HEK293T (cell line): ENCODE data around the gene BFSP2.

Experiments used
- CTCF ChIA-PET: fragments of 350-600 bp; formaldehyde crosslinking; extraction: SDS; loops from one replicate; lab custom pipeline; 2021; ENCODE audit warnings: antibody characterized with exemption, inconsistent platforms; lab: Yijun Ruan, JAX
- POLR2A ChIA-PET: fragments of 350-600 bp; formaldehyde crosslinking; extraction: SDS; loops from one replicate; lab custom pipeline; 2020; ENCODE audit warnings: antibody characterized with exemption, inconsistent platforms; lab: Yijun Ruan, JAX
- DNase-seq: peaks from one replicate; pipeline ENCODE4 v3.0.0; 2012; ENCODE audit warnings: mixed read lengths; ENCODE audit errors: extremely low spot score
- ARNT ChIP-seq: fragments of 450-650 bp; IDR thresholded peaks from 2 replicates; pipeline ENCODE4 v1.6.1; 2017; ENCODE audit warnings: mild to moderate bottlenecking
- BHLHE40 ChIP-seq: fragments of 450-650 bp; IDR thresholded peaks from 2 replicates; pipeline ENCODE4 v1.6.1; 2016; ENCODE audit warnings: mild to moderate bottlenecking, moderate library complexity, borderline replicate concordance
- CTBP1 ChIP-seq: fragments of 450-650 bp; IDR thresholded peaks from 2 replicates; pipeline ENCODE4 v1.6.1; 2016; ENCODE audit warnings: borderline replicate concordance
- ELF4 ChIP-seq: fragments of 450-650 bp; IDR thresholded peaks from 2 replicates; pipeline ENCODE4 v1.6.1; 2017; ENCODE audit warnings: antibody characterized with exemption
- FOXA1 ChIP-seq: fragments of 450-650 bp; IDR thresholded peaks from 2 replicates; pipeline ENCODE4 v1.6.1; 2016; ENCODE audit warnings: mild to moderate bottlenecking
- FOXK2 ChIP-seq: fragments of 450-650 bp; IDR thresholded peaks from 2 replicates; pipeline ENCODE4 v1.6.1; 2016; ENCODE audit warnings: mild to moderate bottlenecking
- FOXM1 ChIP-seq: fragments of 450-650 bp; IDR thresholded peaks from 2 replicates; pipeline ENCODE4 v1.6.1; 2017; ENCODE audit warnings: mild to moderate bottlenecking, borderline replicate concordance
- HDGF ChIP-seq: fragments of 450-650 bp; IDR thresholded peaks from 2 replicates; pipeline ENCODE4 v1.6.1; 2017; ENCODE audit warnings: antibody characterized with exemption, borderline replicate concordance
- L3MBTL2 ChIP-seq: fragments of 450-650 bp; conservative IDR thresholded peaks from 2 replicates; pipeline ENCODE4 v1.6.1; 2016; ENCODE audit warnings: mild to moderate bottlenecking
- LEF1 ChIP-seq: fragments of 450-650 bp; IDR thresholded peaks from 2 replicates; pipeline ENCODE4 v1.6.1; 2017; ENCODE audit warnings: mild to moderate bottlenecking, borderline replicate concordance
- NFRKB ChIP-seq: fragments of 450-650 bp; IDR thresholded peaks from 2 replicates; pipeline ENCODE4 v1.6.1; 2016; ENCODE audit warnings: mild to moderate bottlenecking, moderate library complexity
- SP1 ChIP-seq: fragments of 450-650 bp; IDR thresholded peaks from 2 replicates; pipeline ENCODE4 v1.6.1; 2017
- SUZ12 ChIP-seq: fragments of 450-650 bp; IDR thresholded peaks from 2 replicates; pipeline ENCODE4 v1.6.1; 2016; ENCODE audit warnings: mild to moderate bottlenecking
- TARDBP ChIP-seq: fragments of 450-650 bp; IDR thresholded peaks from 2 replicates; pipeline ENCODE4 v1.6.1; 2016
- ZNF384 ChIP-seq: fragments of 450-650 bp; IDR thresholded peaks from 2 replicates; pipeline ENCODE4 v1.6.1; 2016
- TF ChIP-seq, protein P1 (sequence below): fragments of 450-650 bp; IDR thresholded peaks from 2 replicates; pipeline ENCODE4 v1.6.1; 2016

Gene BFSP2

DNA sequence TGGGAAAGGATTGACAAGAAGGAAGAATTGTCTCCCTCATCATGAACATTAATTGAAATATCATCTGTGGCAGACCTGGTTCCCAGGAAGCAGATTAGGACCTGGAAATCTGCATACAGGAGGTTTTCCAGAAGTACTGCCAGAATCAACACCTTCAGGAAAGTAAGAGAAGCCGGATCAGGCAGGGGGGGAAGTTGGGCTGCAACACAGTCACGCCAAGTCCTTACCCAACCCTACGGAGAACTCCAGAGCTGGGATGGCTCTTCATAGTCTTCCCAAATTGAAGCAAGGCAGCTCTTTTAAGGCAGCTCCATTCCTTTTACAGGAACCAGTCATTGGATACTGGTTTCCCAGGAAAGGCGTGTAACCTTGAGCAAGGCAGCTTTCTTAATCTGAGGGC lies 35.2 kb upstream of the BFSP2 start:
- ChIA-PET POLR2A (no interaction called here), CTCF (interaction anchor here (0.5 kb wide), 1 partner anchor 9 kb away, joined by 3 read pairs; no protein-coding TSS in a partner anchor)
- no peak for DNase-seq
- TF ChIP-seq TARDBP (no peak), ARNT (no peak), FOXK2 (no peak), HDGF (no peak), ZNF384 (no peak), SP1 (no peak), FOXA1 (no peak), FOXM1 (no peak)

DNA sequence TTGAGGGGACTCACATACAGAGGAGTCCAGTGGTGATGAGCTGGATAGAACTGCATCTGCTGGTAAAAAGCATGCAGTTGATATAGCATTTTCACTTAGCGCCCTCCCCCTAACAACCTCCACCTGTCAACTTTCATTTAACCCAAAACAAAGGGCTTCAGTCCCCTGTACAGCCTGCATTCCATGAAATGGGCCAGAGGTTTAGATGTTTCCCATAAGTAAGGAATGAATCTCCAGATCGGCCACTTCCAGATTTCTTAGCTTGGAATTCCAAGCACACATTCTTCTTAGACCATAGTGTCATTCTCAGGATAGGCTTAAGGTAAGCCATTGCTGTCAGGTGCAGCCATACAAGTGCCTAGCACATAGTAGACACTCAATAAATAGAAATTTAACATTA lies 32.9 kb upstream of the BFSP2 start:
- no peak for DNase-seq
- CTCF ChIA-PET: no interaction called here
- TF ChIP-seq LEF1 (no peak), FOXM1 (no peak), ARNT (no peak), BHLHE40 (no peak), NFRKB (no peak), TARDBP (no peak), HDGF (no peak), ZNF384 (no peak), ELF4 (no peak), FOXA1 (no peak), CTBP1 (no peak), L3MBTL2 (no peak), SUZ12 (no peak), FOXK2 (no peak), SP1 (no peak)
- TF ChIP-seq, protein P1, sequence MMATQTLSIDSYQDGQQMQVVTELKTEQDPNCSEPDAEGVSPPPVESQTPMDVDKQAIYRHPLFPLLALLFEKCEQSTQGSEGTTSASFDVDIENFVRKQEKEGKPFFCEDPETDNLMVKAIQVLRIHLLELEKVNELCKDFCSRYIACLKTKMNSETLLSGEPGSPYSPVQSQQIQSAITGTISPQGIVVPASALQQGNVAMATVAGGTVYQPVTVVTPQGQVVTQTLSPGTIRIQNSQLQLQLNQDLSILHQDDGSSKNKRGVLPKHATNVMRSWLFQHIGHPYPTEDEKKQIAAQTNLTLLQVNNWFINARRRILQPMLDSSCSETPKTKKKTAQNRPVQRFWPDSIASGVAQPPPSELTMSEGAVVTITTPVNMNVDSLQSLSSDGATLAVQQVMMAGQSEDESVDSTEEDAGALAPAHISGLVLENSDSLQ: no peak
- POLR2A ChIA-PET: no interaction called here

DNA sequence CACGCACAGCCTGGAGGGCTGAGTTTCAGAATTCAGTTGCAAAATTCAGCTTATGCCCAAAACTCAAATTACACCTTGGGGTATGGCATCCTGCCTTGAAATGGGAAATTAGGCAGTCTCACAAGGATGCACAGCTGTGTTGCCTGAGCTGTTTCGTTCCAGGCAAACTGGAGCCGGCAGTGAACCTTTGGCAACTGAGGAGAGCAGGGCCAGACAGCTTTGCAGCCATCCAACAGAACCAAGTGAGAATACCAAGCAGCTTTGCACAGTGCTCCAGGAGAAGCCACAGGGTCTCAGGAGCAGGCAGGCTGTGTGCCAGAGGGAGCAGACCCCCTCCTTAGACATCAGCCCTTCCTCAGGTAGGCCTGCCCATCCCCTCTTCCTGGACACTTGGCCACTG lies 32.5 kb upstream of the BFSP2 start:
- TF ChIP-seq FOXK2: no peak
- TF ChIP-seq SUZ12: no peak
- no peak for TF ChIP-seq FOXM1
- TF ChIP-seq BHLHE40: no peak
- no peak for TF ChIP-seq ELF4
- TF ChIP-seq LEF1: no peak
- TF ChIP-seq, protein P1: no peak
- TF ChIP-seq NFRKB: no peak
- TF ChIP-seq SP1: no peak
- no peak for TF ChIP-seq ZNF384
- TF ChIP-seq TARDBP: no peak
- no peak for TF ChIP-seq HDGF
- no peak for TF ChIP-seq ARNT
- no peak for TF ChIP-seq CTBP1
- no peak for TF ChIP-seq FOXA1
- no peak for TF ChIP-seq L3MBTL2
- POLR2A ChIA-PET: no interaction called here
- CTCF ChIA-PET: no interaction called here
- no peak for DNase-seq

DNA sequence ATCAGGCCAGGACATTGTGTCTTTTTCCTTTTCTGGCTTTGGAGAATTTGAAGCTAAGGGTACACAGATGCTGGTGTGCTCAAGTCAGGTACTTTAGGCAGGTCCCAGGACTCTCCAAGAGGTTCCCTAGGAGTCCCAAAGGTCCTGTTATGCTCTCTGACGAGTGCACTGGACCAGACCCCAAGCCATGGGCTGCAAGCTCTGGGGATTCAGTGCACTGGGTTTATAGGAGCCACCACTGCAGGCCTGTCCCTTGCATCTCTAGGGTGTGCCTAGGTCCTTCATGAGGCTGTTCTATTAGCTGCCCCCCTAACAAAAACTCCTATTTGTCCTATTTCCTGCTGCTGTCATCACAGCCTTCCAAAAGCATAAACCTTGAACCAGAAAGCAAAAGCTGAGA lies 31.9 kb upstream of the BFSP2 start:
- TF ChIP-seq HDGF (no peak), ZNF384 (no peak), TARDBP (no peak)
- ChIA-PET POLR2A (no interaction called here), CTCF (interaction anchor here (0.8 kb wide), 1 partner anchor 328 kb away, joined by 3 read pairs; no protein-coding TSS in a partner anchor)
- no peak for DNase-seq

DNA sequence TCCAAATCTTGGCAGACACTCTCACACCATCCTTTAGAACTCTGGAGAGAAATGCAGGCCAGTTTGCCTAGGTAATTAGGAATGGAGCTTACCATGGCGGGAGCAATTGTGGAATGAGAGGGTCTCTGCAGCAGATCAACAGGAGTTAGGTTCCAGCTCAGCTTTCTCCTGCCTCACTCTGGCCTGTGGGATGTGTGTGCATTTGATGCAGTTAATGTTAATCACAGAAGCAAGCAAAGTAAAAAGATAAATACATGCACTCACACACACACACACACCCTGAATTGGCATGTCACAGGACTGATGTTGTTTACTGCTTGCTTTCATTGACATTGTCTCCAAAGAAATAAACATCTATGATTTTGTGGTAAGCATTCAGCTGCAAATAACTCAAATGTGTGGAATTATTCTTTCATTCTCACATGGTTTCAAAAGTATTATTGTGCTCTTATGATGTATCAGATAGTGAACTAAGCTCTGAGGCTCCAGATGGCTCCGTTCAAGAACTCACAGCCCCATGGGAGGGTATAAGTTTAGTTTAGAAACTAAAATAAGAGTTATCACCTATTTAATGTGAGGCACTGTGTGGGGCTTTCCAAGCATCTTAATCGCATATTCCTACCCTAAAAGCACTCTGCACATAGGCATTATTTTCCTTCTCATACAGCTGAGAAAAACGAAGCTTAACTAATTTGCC lies 31.3 kb upstream of the BFSP2 start:
- POLR2A ChIA-PET: no interaction called here
- CTCF ChIA-PET: interaction anchor here (0.8 to 1.0 kb wide), 2 partner anchors 327 to 329 kb away, joined by 3 read pairs; no protein-coding TSS in a partner anchor

DNA sequence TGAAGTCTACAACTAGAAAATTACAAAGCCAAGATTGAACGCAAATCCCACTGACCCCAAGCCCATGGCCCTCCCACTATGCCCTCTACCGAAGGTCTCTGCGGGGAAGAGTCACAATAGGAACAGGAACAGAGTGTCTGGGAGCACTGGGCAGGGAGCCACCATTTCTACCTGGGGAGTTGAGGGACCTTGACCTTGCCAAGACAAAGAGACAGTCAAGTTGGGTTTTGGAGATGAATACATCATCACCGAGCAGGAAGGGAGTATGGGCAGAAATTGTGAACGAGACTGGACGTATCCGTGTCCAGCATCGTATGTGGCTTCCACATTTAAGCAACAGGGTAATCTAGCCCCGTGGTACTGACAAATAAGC lies 30.8 kb upstream of the BFSP2 start:
- no peak for DNase-seq
- CTCF ChIA-PET: interaction anchor here (0.8 to 1.0 kb wide), 2 partner anchors 328 to 329 kb away, joined by 3 read pairs; no protein-coding TSS in a partner anchor
- POLR2A ChIA-PET: no interaction called here
- no peak for TF ChIP-seq L3MBTL2
- no peak for TF ChIP-seq LEF1
- no peak for TF ChIP-seq HDGF
- TF ChIP-seq ZNF384: no peak
- no peak for TF ChIP-seq NFRKB
- TF ChIP-seq ELF4: no peak
- no peak for TF ChIP-seq SP1
- TF ChIP-seq TARDBP: no peak

More for the DNA sequence above, 31.3 kb upstream of the BFSP2 start:
- DNase-seq: no peak
- no peak for TF ChIP-seq FOXA1
- TF ChIP-seq L3MBTL2: no peak
- no peak for TF ChIP-seq NFRKB
- TF ChIP-seq LEF1: no peak
- TF ChIP-seq ARNT: no peak

DNA sequence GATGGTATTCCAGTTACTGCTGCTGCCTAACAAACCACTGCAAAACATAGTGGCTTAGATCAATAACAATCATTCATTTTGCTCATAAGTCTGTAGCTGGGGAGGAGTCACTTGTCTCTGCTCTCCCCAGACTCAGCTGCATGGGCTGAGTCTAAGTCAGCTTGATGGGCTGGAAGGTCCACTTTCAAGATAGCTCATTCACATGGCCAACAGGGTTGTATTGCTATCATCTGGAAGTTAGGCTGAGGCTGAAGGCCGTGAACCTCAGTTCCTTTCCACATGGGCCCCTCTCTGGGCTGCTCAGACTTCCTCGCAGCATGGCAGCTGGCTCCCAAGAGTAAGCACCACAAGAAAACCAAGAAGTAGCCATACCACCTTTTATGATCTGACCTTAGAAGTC lies 28.7 kb upstream of the BFSP2 start:
- CTCF ChIA-PET: interaction anchor here (1.0 to 1.5 kb wide), 2 partner anchors 330 to 640 kb away, joined by 3 to 4 read pairs; no protein-coding TSS in a partner anchor
- DNase-seq: no peak
- POLR2A ChIA-PET: no interaction called here
- TF ChIP-seq FOXK2: no peak
